AG08395 (cell line): ENCODE data around the gene PDZD2.

Source experiments
- DNase-seq: peaks from one replicate; pipeline ENCODE4 v3.0.0; 2012; ENCODE audit warnings: mixed read lengths, low spot score

The PDZD2 gene

DNA sequence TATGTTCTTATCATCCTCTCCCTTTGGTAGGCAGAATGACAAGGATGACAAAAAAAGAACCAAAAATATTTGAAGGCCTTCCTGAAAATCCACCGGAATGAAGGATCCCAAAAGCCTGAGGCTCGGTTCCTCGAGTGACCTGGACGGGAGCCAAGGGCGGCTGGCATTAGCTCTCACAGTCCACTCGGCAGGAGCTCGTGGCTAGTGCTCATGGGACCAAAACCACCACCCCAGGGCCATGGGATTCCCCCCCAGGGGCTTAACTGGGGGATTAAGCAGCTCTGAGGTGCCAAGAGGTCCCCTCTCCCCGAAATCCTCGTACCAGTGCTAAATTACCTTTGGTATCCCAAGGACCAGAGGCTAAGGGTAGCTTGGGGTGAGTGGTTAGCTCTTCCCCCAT is 586 bp upstream of the PDZD2 start:
- no peak for DNase-seq

DNA sequence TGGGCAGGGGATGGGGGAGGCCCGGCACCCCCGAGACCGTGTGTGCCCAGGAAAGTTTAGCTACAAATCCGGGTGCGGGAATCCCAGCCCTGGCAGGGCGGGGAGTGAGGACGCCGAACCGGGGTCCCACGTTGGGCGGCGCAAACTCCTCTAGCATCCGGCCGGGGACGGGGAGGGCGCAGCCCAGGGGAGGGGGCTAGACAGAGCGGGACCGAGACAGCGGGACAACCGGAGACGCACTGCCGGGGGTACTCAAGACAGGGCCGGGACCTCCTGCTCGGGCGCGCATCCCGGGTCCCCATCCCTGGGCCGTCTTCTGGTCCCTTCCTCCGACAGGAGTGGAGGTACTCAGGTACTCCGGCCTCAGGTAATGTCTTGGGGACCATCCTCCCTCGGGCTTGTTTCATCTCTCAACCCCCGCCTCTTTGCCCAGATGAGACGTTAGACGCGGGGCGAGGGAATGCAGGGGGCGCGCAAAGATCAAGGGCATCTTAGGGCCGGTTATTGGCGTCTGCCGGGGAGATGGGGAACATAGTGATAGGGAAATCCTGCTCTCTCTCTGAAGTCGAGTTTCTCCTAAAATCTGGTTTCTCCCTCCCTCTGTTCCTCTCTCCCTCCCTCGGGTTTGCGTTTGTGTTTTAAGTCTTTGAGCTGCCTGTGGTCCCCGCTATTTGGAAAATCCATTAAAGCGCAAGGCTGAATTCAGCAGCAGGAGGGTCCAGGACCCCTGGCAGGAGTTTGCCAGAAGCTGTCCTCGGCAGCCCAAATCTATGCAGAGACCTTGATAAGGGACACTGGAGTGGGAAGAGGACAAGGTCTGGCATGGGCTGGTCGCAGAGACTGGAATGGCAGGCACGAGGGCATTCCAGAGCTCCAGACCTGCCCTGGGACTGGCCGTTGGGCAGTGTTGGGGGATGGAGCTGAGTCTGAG is 815 bp downstream of the PDZD2 start:
- DNase-seq: no peak

DNA sequence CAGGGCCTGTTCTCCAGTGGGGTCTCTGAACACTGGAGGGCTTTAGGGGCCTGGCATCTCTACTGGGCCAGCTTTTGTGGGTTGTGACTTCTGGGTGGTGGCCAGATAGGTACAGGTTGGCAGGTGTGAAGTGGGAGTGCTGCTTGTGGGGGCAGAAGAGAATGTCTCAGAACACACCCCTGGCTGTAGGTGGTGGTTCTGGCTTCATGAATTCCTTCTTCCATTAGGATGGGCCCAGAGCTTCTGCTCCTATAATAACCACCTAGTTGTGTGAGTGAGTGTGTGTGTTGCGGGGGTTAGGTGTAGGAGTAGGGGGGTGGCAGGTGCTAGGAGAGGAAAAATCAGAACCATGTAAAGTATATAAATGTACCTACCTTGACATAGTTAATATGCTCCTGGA is 1.6 kb downstream of the PDZD2 start:
- DNase-seq: no peak

DNA sequence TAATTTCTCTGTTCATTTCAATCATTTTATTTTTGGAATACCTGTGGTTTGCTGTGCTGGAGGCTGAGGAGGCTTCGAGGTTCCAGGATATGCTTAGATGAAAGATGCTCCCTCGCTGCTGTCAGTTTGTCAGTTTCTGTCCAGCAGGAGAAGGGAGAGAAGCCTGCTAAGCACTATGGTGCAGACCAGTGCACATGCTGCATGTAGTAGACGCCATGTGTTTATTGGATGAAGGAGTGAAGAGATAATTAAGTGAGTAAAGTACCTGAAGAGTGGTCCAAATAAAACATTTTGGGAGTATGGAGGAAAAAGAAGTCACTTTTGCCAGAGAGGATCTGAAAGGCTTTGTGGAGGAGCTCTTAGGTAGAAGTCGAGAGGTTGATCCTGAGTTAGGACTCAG is 2.1 kb downstream of the PDZD2 start:
- no peak for DNase-seq

DNA sequence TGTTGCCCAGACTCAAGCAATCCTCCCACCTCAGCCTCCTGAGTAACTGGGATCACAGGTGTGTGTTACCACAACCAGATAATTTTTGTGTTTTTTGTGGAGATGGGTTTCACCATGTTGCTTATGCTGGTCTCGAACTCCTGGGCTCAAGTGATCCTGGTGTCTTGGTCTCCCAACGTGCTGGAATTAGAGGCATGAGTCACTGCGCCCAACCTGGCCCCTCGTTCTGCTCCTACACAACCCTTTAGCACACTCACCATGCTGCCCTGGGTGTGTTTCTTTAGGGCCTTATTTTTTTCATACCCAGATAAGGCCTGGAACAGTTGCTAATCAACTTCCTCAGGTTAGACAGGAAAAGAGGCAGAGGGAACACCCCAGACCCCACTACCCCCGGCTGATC is 2.6 kb downstream of the PDZD2 start:
- no peak for DNase-seq

DNA sequence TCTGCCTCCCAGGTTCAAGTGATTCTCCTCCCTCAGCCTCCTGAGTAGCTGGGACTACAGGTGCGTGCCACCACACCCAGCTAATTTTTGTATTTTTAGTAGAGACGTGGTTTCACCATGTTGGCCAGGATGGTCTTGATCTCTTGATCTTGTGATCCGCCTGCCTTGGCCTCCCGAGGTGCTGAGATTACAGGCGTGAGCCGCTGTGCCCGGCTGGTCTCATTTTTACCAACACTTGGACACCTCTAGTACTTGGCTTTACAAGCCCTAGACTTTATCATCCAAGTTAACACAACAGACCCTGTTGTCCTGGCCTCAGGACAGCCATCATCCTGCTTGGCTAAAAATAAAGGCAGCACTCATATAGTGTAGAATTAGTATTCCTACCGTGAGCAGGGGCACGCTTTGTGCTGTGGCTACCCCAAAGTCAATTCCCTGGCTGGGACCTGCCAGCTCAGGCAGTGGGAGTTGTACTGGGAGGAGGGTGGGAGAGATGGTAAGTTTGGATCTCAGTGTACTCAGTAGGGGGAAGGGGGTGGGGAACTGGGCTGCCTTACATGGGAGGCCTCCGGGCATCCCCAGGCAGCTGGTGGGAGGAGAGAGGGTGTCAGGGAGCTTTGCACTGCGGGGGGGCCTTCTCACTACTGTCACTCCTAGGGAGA is 6.6 kb downstream of the PDZD2 start:
- DNase-seq: no peak

DNA sequence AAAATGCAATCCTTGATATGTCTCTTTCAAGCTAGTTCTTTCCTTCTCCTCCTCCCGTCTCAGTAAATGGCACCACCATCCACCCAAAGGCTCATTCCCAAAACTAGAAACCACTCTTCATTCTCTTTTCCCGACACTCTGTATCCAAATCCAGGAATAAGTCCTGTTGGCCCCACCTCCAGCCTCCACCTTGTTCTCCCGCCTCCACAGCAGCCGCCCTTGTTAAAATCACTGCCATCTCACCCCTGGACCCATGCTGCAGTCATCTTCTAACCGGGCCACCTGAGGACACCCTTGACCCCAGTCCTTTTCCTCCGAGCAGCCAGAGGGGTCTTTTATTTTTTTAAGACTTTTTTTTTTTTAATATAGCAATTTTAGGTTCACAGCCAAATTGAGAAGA is 9.4 kb downstream of the PDZD2 start:
- no peak for DNase-seq

DNA sequence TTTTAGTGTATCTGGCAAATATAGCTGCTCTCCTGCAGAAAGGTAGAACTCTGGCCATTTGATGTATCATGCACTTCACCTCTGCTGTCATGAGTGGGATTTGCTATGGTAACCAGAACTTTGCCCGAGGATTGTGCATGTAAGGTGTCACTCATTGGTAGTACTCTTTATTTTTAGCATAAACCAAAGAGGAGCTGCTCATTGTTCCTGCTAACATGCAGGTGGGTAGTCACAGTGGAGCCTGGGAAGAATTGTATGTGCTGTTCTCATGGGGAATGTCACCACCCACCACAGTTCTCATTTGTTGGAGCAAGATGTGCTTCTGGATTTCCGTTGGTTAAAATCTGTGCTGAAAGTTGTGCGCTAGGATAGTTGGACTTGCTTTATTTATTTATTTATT is 12.3 kb downstream of the PDZD2 start:
- DNase-seq: no peak

DNA sequence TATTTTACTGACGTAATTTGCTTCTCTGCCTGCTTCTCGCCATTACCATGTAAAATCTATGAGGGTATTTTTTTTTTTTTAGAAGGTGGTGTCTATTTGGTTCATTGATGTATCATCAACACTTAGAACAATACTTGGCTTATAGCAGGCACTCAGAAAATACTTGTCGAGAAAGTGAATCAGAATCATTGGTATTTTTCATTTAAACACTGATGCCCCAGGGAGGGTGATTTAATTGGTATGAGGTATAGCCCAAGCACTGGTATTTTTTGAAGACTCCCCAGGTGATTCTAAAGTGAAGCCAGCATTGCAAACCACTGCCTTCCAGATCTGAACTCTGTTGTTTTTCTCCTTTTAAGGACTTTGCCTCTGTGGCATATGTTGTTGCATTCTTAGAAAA is 16.6 kb downstream of the PDZD2 start:
- DNase-seq: no peak

DNA sequence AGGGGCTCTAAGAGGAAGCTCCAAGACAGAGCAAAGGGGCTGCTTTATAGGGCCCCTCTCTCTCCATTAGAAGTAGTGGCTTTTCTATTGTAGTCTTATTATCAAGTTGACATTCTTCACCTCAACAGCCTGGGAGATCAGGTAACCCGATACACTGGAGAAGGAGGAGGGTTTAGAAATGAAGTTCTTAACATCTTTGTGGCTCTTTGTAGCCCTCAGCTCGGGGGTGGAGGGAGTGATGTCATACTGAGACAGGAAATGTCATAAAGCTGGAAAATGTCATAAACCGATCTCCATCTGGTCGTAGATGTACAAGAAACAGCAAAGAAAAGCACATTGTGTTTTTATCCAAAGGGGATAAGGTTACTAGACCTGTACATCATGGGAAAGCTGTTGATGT is 17.9 kb downstream of the PDZD2 start:
- DNase-seq: no peak

DNA sequence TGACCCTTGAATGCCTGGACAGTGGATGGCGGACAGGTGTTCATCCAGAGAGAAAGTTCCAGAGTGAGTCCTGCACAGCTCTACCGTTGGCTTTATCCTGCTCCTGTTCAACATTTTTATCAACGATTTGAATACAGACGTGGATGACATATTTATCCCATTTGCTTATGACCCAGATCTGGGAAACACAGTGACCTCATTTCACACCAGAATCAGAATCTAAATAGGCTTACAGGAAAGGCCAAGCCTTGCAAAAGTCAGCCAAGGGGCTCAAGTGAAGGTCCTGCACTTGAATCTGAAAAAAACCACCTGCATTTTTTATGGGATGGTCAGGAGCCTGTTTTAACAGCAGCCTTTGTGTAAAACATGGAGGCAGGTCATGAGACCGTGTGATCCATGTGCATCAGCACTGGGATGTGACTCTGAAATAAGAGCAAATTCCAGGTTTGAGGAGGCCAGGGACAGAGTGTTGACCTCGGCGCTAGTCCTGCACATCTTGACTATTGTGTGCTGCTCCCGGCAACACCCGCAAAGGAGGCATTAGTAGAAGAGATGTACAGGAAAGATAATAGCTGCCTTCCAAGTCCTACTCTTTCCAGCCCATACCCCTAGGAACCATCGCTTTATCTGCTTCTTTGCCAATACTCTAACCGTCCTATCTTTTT is 18.5 kb downstream of the PDZD2 start:
- no peak for DNase-seq

DNA sequence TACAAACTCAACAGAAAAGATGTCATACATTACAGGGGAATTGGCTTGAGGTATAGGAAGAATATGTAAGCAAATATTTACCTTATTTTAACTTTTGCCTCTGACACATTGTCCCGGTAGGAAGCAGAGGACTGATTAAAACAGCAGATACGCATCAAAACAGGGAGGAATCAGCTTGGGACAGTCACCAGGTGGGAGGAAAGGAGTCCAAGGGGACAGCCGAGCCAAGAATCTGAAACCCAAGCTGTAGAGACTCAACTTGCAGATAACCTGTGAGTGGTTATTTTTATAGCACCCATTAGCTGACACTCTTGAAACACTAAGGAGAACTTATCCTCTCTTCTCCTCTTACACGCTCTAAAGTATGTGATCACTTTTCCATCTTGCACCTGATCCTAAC is 22.3 kb downstream of the PDZD2 start:
- DNase-seq: no peak

DNA sequence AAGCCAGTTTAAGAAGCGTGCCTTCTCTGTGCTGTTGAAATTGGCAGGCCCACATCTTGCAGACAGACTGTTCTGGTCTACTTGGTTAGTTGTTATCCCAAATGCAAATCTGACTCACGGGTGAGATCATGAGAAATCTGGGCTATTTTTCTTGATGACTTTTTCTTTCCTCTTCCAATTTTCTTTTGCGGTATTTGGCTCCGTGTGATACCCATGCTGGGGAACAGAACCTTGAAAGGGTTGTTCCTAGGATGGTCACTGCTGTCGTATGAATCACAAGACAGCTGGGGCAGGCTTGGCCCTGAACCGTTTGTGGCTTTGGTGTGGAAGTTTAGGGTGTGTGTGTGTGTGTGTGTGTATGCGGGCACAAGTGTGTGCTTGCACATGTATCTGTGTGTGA is 24.6 kb downstream of the PDZD2 start:
- peak; percentile 77 for DNase-seq

DNA sequence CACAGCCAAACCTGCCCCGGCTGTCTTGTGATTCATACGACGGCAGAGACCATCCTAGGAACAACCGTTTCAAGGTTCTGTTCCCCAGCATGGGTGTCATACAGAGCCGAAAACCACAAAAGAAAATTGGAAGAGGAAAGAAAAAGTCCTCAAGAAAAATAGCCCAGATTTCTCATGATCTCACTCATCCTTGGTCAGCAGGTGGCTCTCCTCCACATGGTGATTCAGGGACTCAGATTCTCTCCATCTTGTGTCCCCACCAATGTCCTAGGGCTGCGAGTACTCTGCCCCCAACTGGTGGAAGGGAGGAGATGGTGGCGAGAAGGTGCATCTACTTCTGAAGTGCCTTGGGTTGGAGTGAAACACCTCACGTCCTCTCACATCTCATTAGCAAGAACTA is 25.6 kb downstream of the PDZD2 start:
- DNase-seq: no peak

DNA sequence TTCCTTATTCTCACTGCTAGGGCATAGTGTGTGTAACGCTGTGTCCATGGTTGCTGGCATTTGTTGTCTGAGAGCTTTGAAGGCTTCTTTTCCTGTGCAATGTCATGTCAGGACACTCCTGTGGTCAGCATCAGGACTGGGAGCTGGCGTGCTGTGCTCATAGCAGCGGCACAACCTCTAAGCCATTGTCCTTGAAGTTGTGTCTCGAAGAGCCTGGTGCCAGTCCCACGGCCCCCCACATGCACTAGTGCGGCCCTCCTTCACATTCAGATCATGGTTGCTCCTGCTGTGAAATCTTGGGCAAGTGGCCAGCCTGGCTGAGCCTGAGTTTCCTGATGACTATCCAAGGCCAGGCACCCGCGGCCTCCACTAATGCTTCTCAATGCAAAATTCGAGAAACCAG is 32.4 kb downstream of the PDZD2 start:
- no peak for DNase-seq

DNA sequence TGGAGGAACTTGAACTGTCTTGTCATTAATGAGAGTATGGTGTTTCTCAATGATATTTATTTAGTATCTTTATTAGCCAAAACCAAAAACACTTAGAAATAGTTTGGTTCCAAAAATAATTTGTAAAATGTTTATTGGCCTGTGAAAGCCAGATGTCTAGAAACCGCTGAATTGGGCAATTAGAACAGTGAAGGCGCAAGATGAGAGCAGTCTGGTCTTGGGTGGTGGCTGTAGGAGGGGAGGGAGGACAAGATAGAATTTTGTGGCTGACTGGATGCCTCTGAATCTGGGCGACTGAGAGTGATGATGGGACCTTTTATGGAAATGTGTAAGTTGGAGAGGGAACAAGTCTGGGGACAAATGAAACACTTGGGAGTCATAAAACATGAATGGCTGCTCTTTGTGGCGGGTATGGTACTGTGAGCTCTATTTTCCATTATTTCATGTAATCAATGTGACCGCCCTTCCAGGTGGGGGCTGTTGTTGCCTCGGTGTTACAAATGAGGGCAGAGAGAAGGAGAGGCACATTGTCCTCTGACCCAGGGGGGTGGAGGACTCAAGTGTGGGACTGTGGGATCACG is 35.5 kb downstream of the PDZD2 start:
- DNase-seq: no peak

DNA sequence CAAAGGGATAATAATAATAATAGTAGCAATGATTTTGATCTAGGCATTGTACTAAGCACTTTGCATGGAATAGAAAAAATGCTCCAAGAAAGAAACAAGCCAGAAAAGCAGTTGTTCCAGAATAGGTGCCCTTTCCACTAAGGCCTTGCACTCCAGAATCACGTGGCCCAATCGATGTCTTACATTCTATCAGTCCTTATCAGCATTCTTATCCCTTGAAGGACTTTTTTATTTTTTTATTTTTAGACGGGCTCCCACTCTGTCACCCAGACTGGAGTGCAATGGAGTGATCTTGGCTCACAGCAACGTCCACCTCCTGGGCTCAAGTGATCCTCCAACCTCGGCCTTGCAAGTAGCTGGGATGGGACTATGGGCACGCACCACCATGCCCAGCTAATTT is 36.5 kb downstream of the PDZD2 start:
- no peak for DNase-seq

DNA sequence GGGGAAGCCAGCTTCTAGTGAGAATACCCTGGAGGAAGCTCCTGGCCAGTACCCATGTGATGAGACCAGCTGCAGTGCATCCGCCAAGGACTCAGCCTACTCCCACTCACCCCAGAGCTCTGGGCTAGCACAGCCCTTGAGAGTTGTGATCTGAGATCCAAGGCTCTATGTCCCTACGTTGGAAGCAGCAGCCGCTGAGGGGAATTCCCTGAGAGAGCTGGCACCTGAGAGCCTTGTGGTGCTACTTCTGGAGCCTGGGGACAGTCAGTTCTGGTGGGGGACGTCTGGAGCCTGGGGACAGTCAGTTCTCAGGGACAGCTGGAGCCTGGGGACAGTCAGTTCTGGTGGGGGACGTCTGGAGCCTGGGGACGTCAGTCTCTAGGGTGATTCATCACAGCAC is 39.2 kb downstream of the PDZD2 start:
- no peak for DNase-seq

DNA sequence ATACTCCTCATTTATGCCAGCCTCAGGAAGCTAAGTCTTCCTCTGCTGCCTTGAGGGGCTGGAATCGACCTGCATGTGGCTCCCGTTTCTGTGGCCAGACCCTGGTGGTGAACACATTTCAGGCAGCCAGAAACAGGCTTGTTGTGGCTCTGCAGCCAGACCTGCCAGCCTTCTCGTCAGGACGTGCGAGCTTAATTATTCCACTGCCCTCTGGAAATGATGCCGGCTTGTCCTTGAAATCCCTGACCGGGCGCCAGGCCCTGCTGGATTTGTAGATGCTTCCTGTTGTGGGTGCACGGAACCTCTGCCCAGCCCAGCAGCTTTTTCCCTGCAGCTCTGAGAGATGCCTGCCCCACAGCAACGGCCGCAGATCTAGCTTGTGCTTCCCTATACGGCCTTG is 41.6 kb downstream of the PDZD2 start:
- no peak for DNase-seq

DNA sequence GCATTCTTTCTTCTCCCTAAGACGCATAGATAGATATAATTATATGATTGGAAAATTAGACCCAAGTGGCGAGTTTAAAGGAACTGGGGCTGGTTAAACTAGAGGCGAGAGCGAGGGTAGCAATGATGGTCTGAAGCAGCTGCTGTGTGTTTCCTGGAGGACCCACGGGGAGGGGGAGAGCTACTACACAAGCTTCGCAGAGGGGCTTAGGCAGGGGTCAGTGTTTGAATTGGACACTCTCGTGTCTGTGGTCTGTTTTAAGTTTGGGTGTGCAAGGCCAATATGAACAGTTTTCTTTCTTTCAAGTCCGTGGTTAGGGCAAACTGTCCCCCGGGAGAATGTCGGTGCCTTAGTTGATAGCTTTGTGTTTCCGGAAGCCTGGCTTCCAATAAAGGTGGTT is 43.1 kb downstream of the PDZD2 start:
- no peak for DNase-seq

DNA sequence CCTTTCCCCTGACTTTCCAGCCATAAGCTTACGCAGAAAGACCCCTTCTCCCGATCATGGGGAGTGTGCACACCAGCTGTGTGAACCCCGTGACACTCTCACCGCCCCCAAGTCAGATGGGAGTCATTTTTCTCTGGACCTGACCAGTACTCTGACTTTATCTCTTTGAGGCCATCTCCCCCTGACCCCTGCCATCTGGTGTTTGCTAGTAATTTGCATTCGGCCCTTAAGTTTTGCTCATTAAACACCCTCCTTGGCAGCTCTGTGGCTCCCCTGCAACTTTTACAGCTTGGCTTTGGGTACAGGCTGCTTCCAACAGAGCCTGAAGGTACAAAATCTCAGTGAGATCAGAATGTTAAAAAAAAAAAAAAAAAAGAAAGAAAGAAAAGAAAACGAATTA is 43.9 kb downstream of the PDZD2 start:
- DNase-seq: no peak

DNA sequence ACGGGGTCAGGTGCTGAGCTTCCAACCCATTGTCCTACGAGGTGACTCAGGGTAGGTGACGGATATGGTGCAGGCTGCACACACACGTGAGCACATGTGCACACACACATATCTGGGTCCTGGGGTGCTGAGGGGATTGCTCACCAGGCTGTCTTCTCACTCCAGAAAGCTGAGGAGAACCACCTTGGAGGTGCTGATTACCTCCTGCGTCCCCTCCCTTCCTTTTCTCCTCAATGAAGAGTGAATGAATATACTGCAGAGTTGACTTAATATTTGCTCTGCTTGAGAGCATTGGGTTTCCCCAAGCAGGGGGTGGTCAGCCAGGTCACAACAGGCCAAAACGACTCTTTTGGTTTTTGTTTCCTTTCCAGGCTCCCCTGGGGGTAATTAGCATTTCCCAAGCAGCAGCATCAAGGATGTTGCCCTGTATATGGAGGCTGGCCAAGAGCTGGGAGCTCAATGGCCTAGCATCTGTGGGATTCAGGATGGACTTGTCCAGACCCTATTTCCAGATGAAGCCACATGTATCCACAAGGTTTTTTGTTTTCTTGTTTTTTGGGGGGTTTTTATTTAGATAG is 49.7 kb downstream of the PDZD2 start:
- DNase-seq: no peak
